HepG2 (cell line): ENCODE results near the gene GRPEL2. TPM values are rescaled to one million over a fixed set of nuclear protein-coding genes. Genes with fewer than 3 reads are reported as not detected.

Source experiments
- ATM ChIP-seq: fragments of 450-650 bp; IDR thresholded peaks from 2 replicates; pipeline ENCODE4 v1.7.1; 2017; ENCODE audit warnings: mild to moderate bottlenecking, borderline replicate concordance
- DNMT3B ChIP-seq: conservative IDR thresholded peaks from 2 replicates; pipeline ENCODE4 v1.6.1; 2016; ENCODE audit warnings: missing biosample characterization, control low read depth
- HES4 ChIP-seq: sonication (generic); formaldehyde crosslinking; IDR thresholded peaks from 2 replicates; pipeline ENCODE4 v1.9.0; 2021; ENCODE audit warnings: mild to moderate bottlenecking, missing genetic modification reagents, borderline replicate concordance
- MEIS1 ChIP-seq: sonication (generic); formaldehyde crosslinking; IDR thresholded peaks from 2 replicates; pipeline ENCODE4 v1.9.0; 2021; ENCODE audit warnings: mild to moderate bottlenecking, missing genetic modification reagents, moderate library complexity, borderline replicate concordance
- NPAS2 ChIP-seq: sonication (generic); formaldehyde crosslinking; IDR thresholded peaks from 2 replicates; pipeline ENCODE4 v1.8.0; 2022; ENCODE audit warnings: mild to moderate bottlenecking, missing genetic modification reagents, borderline replicate concordance
- PRMT3 ChIP-seq: sonication (generic); formaldehyde crosslinking; IDR thresholded peaks from 2 replicates; pipeline ENCODE4 v1.8.1; 2022; ENCODE audit warnings: low read depth, mild to moderate bottlenecking, moderate library complexity, missing genetic modification reagents, borderline replicate concordance
- PTBP1 ChIP-seq: fragments of 200-400 bp; formaldehyde crosslinking; IDR thresholded peaks from 2 replicates; pipeline ENCODE4 v1.6.1; 2018; ENCODE audit warnings: low read length, low read depth; ENCODE audit not compliant: poor library complexity, severe bottlenecking
- RBM39 ChIP-seq: fragments of 200-400 bp; formaldehyde crosslinking; IDR thresholded peaks from one replicate; pipeline ENCODE4 v1.6.1; 2018; ENCODE audit warnings: antibody characterized with exemption, mild to moderate bottlenecking, low read depth, low read length; ENCODE audit not compliant: poor library complexity, severe bottlenecking
- TARDBP ChIP-seq: sonication (generic); formaldehyde crosslinking; IDR thresholded peaks from 2 replicates; pipeline ENCODE4 v1.8.0; 2022; ENCODE audit warnings: mild to moderate bottlenecking, missing genetic modification reagents
- ZNF260 ChIP-seq: sonication (generic); formaldehyde crosslinking; IDR thresholded peaks from 2 replicates; pipeline ENCODE4 v1.4.0; 2020; ENCODE audit warnings: missing genetic modification reagents, low read depth, mild to moderate bottlenecking, borderline replicate concordance
- ZNF333 ChIP-seq: sonication (generic); formaldehyde crosslinking; IDR thresholded peaks from 2 replicates; pipeline ENCODE4 v1.4.0; 2020; ENCODE audit warnings: mild to moderate bottlenecking, missing genetic modification reagents, borderline replicate concordance
- ZNF367 ChIP-seq: sonication (generic); formaldehyde crosslinking; IDR thresholded peaks from 2 replicates; pipeline ENCODE4 v1.4.0; 2020; ENCODE audit warnings: missing genetic modification reagents, borderline replicate concordance
- ZNF564 ChIP-seq: sonication (generic); formaldehyde crosslinking; IDR thresholded peaks from 2 replicates; pipeline ENCODE4 v1.8.1; 2023; ENCODE audit warnings: mild to moderate bottlenecking, missing genetic modification reagents
- ZNF703 ChIP-seq: sonication (generic); formaldehyde crosslinking; IDR thresholded peaks from 2 replicates; pipeline ENCODE4 v1.5.1; 2020; ENCODE audit warnings: missing genetic modification reagents, mild to moderate bottlenecking, moderate library complexity, borderline replicate concordance
- ZNF761 ChIP-seq: sonication (generic); formaldehyde crosslinking; conservative IDR thresholded peaks from 2 replicates; pipeline ENCODE4 v1.4.0; 2020; ENCODE audit warnings: mild to moderate bottlenecking, missing genetic modification reagents
- ZNF780A ChIP-seq: sonication (generic); formaldehyde crosslinking; IDR thresholded peaks from 2 replicates; pipeline ENCODE4 v1.8.0; 2022; ENCODE audit warnings: mild to moderate bottlenecking, missing genetic modification reagents, moderate library complexity
- polyA plus RNA-seq, 8 experiments: library from polyadenylated mRNA; depleted of rRNA in 3 of 8; stranded (reverse) in 7 of 8; unstranded in 1 of 8; fragments of >200 nt; fragmentation: Illumina TruSeq in 4 of 8; extraction: Trizol in 4 of 8; gene quantifications; 2 replicates each; pipeline versions ENCODE4 v1.2.1 to v1.2.3, GENCODE V29; 2011 to 2016; ENCODE audit warnings: low read depth in 4 of 8, missing spikeins in 1 of 8, mixed read lengths in 1 of 8; ENCODE audit not compliant: insufficient read depth in 1 of 8
- total RNA-seq, 5 experiments: library from RNA; depleted of rRNA; stranded (reverse); fragments of >200 nt; fragmentation: Illumina TruSeq; extraction: Trizol; gene quantifications; 2 replicates each; pipeline ENCODE4 v1.2.3, GENCODE V29; 2016; ENCODE audit warnings: low read depth in 1 of 5
- TF ChIP-seq, protein P1 (sequence below): sonication (generic); formaldehyde crosslinking; IDR thresholded peaks from 2 replicates; pipeline ENCODE4 v1.4.0; 2020; ENCODE audit warnings: missing genetic modification reagents, mild to moderate bottlenecking, borderline replicate concordance
- TF ChIP-seq, protein P2 (sequence below): IDR thresholded peaks from 2 replicates; pipeline ENCODE4 v1.6.1; 2018; ENCODE audit warnings: missing genetic modification reagents
- TF ChIP-seq, protein P3 (sequence below): sonication (generic); formaldehyde crosslinking; IDR thresholded peaks from 2 replicates; pipeline ENCODE4 v1.4.0; 2020; ENCODE audit warnings: missing genetic modification reagents
- TF ChIP-seq, protein P4 (sequence below): sonication (generic); formaldehyde crosslinking; IDR thresholded peaks from 2 replicates; pipeline ENCODE4 v1.4.0; 2020; ENCODE audit warnings: missing genetic modification reagents, borderline replicate concordance

The GRPEL2 gene
- total and polyA plus RNA-seq, 2 of the 13 experiments (the other 11 are each of a cell fraction or from before 2014, with no cell fraction given) = 13.1 to 16.6 TPM

DNA sequence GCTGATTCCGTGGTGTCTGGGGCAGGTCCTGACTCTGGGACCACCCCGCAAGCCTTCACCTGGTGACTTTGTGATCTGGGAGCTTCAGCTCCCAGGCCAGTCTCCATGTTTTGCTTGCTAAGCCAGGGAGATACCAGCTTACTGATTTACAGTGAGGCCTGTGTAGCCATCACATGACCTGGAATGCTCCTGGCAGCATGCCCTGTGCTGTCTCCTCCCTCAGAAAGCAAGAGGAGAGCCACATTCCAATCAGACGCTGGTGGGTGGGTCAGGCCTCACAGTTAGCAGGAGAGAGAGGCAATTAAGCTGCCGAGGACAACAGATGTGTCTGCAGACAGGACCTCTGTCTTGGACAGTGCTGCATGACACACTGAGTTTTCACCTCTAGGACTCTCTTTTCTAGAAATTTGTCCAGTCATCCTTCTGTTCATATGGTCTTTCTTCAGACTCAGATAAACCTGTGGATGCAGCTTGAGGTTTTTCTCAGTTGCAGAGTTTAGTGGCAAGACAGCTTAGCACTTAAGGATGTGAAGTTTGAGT is 24.4 kb upstream of the GRPEL2 start (continued):
- TF ChIP-seq, protein P1, sequence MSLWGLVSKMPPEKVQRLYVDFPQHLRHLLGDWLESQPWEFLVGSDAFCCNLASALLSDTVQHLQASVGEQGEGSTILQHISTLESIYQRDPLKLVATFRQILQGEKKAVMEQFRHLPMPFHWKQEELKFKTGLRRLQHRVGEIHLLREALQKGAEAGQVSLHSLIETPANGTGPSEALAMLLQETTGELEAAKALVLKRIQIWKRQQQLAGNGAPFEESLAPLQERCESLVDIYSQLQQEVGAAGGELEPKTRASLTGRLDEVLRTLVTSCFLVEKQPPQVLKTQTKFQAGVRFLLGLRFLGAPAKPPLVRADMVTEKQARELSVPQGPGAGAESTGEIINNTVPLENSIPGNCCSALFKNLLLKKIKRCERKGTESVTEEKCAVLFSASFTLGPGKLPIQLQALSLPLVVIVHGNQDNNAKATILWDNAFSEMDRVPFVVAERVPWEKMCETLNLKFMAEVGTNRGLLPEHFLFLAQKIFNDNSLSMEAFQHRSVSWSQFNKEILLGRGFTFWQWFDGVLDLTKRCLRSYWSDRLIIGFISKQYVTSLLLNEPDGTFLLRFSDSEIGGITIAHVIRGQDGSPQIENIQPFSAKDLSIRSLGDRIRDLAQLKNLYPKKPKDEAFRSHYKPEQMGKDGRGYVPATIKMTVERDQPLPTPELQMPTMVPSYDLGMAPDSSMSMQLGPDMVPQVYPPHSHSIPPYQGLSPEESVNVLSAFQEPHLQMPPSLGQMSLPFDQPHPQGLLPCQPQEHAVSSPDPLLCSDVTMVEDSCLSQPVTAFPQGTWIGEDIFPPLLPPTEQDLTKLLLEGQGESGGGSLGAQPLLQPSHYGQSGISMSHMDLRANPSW (CRISPR knock-in tag) = no peak
- TF ChIP-seq ZNF564 (CRISPR knock-in tag) = no peak
- TF ChIP-seq RBM39 = no peak
- TF ChIP-seq, protein P2, sequence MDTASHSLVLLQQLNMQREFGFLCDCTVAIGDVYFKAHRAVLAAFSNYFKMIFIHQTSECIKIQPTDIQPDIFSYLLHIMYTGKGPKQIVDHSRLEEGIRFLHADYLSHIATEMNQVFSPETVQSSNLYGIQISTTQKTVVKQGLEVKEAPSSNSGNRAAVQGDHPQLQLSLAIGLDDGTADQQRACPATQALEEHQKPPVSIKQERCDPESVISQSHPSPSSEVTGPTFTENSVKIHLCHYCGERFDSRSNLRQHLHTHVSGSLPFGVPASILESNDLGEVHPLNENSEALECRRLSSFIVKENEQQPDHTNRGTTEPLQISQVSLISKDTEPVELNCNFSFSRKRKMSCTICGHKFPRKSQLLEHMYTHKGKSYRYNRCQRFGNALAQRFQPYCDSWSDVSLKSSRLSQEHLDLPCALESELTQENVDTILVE = 0 out of 2 replicates have a peak, but pooled peaks have one; percentile 74
- no peak for TF ChIP-seq MEIS1 (CRISPR knock-in tag)
- TF ChIP-seq, protein P3, sequence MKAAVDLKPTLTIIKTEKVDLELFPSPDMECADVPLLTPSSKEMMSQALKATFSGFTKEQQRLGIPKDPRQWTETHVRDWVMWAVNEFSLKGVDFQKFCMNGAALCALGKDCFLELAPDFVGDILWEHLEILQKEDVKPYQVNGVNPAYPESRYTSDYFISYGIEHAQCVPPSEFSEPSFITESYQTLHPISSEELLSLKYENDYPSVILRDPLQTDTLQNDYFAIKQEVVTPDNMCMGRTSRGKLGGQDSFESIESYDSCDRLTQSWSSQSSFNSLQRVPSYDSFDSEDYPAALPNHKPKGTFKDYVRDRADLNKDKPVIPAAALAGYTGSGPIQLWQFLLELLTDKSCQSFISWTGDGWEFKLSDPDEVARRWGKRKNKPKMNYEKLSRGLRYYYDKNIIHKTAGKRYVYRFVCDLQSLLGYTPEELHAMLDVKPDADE (CRISPR knock-in tag) = no peak
- no peak for TF ChIP-seq ZNF367 (CRISPR knock-in tag)
- no peak for TF ChIP-seq NPAS2 (CRISPR knock-in tag)
- TF ChIP-seq ZNF703 (CRISPR knock-in tag) = no peak
- no peak for TF ChIP-seq HES4 (CRISPR knock-in tag)
- TF ChIP-seq ATM = no peak
- TF ChIP-seq ZNF333 (CRISPR knock-in tag) = no peak
- TF ChIP-seq PRMT3 = no peak
- TF ChIP-seq TARDBP (CRISPR knock-in tag) = no peak
- TF ChIP-seq PTBP1 = no peak
- no peak for TF ChIP-seq ZNF761 (CRISPR knock-in tag)
- TF ChIP-seq ZNF780A (CRISPR knock-in tag) = no peak
- TF ChIP-seq DNMT3B = 0 out of 2 replicates have a peak, but pooled peaks have one; percentile 60
- TF ChIP-seq ZNF260 (CRISPR knock-in tag) = no peak
- TF ChIP-seq, protein P4, sequence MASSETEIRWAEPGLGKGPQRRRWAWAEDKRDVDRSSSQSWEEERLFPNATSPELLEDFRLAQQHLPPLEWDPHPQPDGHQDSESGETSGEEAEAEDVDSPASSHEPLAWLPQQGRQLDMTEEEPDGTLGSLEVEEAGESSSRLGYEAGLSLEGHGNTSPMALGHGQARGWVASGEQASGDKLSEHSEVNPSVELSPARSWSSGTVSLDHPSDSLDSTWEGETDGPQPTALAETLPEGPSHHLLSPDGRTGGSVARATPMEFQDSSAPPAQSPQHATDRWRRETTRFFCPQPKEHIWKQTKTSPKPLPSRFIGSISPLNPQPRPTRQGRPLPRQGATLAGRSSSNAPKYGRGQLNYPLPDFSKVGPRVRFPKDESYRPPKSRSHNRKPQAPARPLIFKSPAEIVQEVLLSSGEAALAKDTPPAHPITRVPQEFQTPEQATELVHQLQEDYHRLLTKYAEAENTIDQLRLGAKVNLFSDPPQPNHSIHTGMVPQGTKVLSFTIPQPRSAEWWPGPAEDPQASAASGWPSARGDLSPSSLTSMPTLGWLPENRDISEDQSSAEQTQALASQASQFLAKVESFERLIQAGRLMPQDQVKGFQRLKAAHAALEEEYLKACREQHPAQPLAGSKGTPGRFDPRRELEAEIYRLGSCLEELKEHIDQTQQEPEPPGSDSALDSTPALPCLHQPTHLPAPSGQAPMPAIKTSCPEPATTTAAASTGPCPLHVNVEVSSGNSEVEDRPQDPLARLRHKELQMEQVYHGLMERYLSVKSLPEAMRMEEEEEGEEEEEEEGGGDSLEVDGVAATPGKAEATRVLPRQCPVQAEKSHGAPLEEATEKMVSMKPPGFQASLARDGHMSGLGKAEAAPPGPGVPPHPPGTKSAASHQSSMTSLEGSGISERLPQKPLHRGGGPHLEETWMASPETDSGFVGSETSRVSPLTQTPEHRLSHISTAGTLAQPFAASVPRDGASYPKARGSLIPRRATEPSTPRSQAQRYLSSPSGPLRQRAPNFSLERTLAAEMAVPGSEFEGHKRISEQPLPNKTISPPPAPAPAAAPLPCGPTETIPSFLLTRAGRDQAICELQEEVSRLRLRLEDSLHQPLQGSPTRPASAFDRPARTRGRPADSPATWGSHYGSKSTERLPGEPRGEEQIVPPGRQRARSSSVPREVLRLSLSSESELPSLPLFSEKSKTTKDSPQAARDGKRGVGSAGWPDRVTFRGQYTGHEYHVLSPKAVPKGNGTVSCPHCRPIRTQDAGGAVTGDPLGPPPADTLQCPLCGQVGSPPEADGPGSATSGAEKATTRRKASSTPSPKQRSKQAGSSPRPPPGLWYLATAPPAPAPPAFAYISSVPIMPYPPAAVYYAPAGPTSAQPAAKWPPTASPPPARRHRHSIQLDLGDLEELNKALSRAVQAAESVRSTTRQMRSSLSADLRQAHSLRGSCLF (CRISPR knock-in tag) = no peak
